HCT116 (cell line): ENCODE measurements around the gene APPBP2. TPM values are rescaled to one million over a fixed set of nuclear protein-coding genes. Genes with fewer than 3 reads are reported as not detected.
"Not testable (repeated sequence)": the region's sequence is repeated elsewhere in the genome, so short reads cannot be mapped to it uniquely, and the experiment has no call there.

ENCODE experiments used
- ATAC-seq: fragments of 200-7000 bp; cut with Tn5 transposase; 2 replicates; pipeline ENCODE4 v1.9.1; 2020; ENCODE audit warnings: mild to moderate bottlenecking, moderate library complexity
- BruUV-seq: library from RNA; stranded (reverse); fragments of 400-500 nt; replicated peaks from 2 replicates; lab custom pipeline; 2021; lab: Mats Ljungman, UMichigan
- CTCF ChIA-PET: fragments of 300-600 bp; sonication (Branson Sonifier 250); formaldehyde crosslinking; loops from one replicate; lab custom pipeline; 2021; ENCODE audit warnings: antibody characterized with exemption; lab: Charles Lee
- POLR2A ChIA-PET: fragments of 300-600, 350-600 bp; sonication (Branson Sonifier 250); formaldehyde crosslinking; loops from one replicate; lab custom pipeline; 2021; ENCODE audit warnings: antibody characterized with exemption; lab: Charles Lee
- RAD21 ChIA-PET, 2 experiments: fragments of 300-600 bp; sonication (Branson Sonifier 250); formaldehyde crosslinking; loops; one replicate each; lab custom pipeline; 2023; ENCODE audit warnings: low total read pairs in 2 of 2; ENCODE audit not compliant: uncharacterized antibody in 2 of 2, unreplicated experiment in 2 of 2, low non-redundant PET in 1 of 2; lab: Charles Lee
- DNase-seq: peaks from one replicate; pipeline ENCODE4 v3.0.0-alpha.2; 2010; ENCODE audit warnings: low read depth, low spot score
- H2AFZ ChIP-seq: fragments of 200-600 bp; shearing (Covaris generic), sonication (generic); 2 replicates; pipeline ENCODE4 v1.6.1; 2017; ENCODE audit warnings: low read depth, mixed run types, mixed read lengths, antibody characterized with exemption, low read length; ENCODE audit not compliant: poor library complexity, severe bottlenecking
- H3K27ac ChIP-seq: 2 replicates; pipeline ENCODE4 v1.5.1; 2012; ENCODE audit warnings: low read depth, low read length
- H3K27me3 ChIP-seq: fragments of 200-600 bp; sonication (generic); 2 replicates; pipeline ENCODE4 v1.6.1; 2016; ENCODE audit warnings: mixed run types, low read length, mixed read lengths; ENCODE audit not compliant: insufficient read depth
- H3K36me3 ChIP-seq, 2 experiments: fragments of 200-500 bp in 1 of 2; fragments of 200-600 bp in 1 of 2; sonication (Bioruptor generic) in 1 of 2; sonication (generic) in 1 of 2; 2 replicates each; pipeline versions ENCODE4 v1.5.1 to v1.6.1; 2014 to 2016; ENCODE audit warnings: low read length in 2 of 2, inconsistent platforms in 1 of 2, mixed read lengths in 1 of 2, mixed run types in 1 of 2; ENCODE audit not compliant: insufficient read depth in 2 of 2, control insufficient read depth in 1 of 2
- H3K4me1 ChIP-seq, 2 experiments: fragments of 200-600 bp in 1 of 2; sonication (generic) in 1 of 2; 2 replicates each; pipeline versions ENCODE4 v1.5.1 to v1.6.1; 2012 to 2017; ENCODE audit warnings: low read length in 2 of 2, inconsistent platforms in 1 of 2, mild to moderate bottlenecking in 1 of 2, mixed read lengths in 1 of 2, mixed run types in 1 of 2, moderate library complexity in 1 of 2; ENCODE audit not compliant: insufficient read depth in 2 of 2, control insufficient read depth in 1 of 2
- H3K4me2 ChIP-seq: fragments of 200-600 bp; sonication (generic); 2 replicates; pipeline ENCODE4 v1.6.1; 2017; ENCODE audit warnings: mixed run types, low read length, mixed read lengths
- H3K4me3 ChIP-seq, 2 experiments: fragments of 200-600 bp in 1 of 2; sonication (generic) in 1 of 2; replicated peaks in 1 of 2; 2 replicates each; pipeline ENCODE4 v1.5.1; 2011 to 2016; ENCODE audit warnings: low read length in 2 of 2, control low read depth in 1 of 2, low read depth in 1 of 2, mild to moderate bottlenecking in 1 of 2, mixed read lengths in 1 of 2, mixed run types in 1 of 2
- H3K79me2 ChIP-seq: fragments of 200-600 bp; sonication (generic); 2 replicates; pipeline ENCODE4 v1.6.1; 2017; ENCODE audit warnings: mild to moderate bottlenecking, mixed run types, low read length, moderate library complexity, mixed read lengths; ENCODE audit not compliant: insufficient read depth
- H3K9ac ChIP-seq: fragments of 200-600 bp; sonication (generic); 2 replicates; pipeline ENCODE4 v1.6.1; 2016; ENCODE audit warnings: low read length, mixed read lengths
- H3K9me2 ChIP-seq: fragments of 200-600 bp; sonication (generic), shearing (Covaris generic); 2 replicates; pipeline ENCODE4 v1.6.1; 2017; ENCODE audit warnings: mixed run types, mild to moderate bottlenecking, moderate library complexity; ENCODE audit not compliant: insufficient read depth
- H3K9me3 ChIP-seq, 2 experiments: fragments of 200-500 bp in 1 of 2; fragments of 200-600 bp in 1 of 2; sonication (Bioruptor generic) in 1 of 2; sonication (generic) in 1 of 2; 2 replicates each; pipeline ENCODE4 v1.6.1; 2014 to 2017; ENCODE audit warnings: low read length in 2 of 2, mixed read lengths in 2 of 2, inconsistent platforms in 1 of 2, low read depth in 1 of 2, mild to moderate bottlenecking in 1 of 2, mixed run types in 1 of 2, moderate library complexity in 1 of 2; ENCODE audit not compliant: control insufficient read depth in 1 of 2, insufficient read depth in 1 of 2
- H4K20me1 ChIP-seq: fragments of 200-600 bp; sonication (generic), shearing (Covaris generic); 2 replicates; pipeline ENCODE4 v1.6.1; 2017; ENCODE audit warnings: mixed run types, mild to moderate bottlenecking, moderate library complexity; ENCODE audit not compliant: insufficient read depth
- CTCF ChIP-seq, 3 experiments: fragments of 200-600 bp in 1 of 3; sonication (generic) in 1 of 3; IDR thresholded peaks in 2 of 3; conservative IDR thresholded peaks in 1 of 3; 2 replicates each; pipeline ENCODE4 v1.5.1; 2012 to 2017; ENCODE audit warnings: low read depth in 2 of 3, low read length in 2 of 3, antibody characterized with exemption in 1 of 3, borderline replicate concordance in 1 of 3, control low read depth in 1 of 3, mild to moderate bottlenecking in 1 of 3, mixed read lengths in 1 of 3, mixed run types in 1 of 3, moderate library complexity in 1 of 3; ENCODE audit not compliant: insufficient read depth in 1 of 3
- YY1 ChIP-seq: IDR thresholded peaks from 2 replicates; pipeline ENCODE4 v1.6.1; 2011; ENCODE audit warnings: low read length, low read depth, moderate library complexity, mild to moderate bottlenecking; ENCODE audit not compliant: insufficient replicate concordance; ENCODE audit errors: extremely low read depth
- intact Hi-C: fragments of 100-400 bp; cut with micrococcal nuclease; formaldehyde crosslinking; loops from 2 replicates; pipeline ENCODE4 v1.10.0; 2022
- total RNA-seq: library from RNA; stranded (reverse); gene quantifications from one replicate; pipeline ENCODE4 v1.2.1, GENCODE V29; 2021; ENCODE audit not compliant: unreplicated experiment

The APPBP2 gene
- total RNA-seq, 1 experiment from 2014 or later, result 35.8 TPM

GRCh38 chr17:60421273-60422161 is 104.5 kb downstream of the APPBP2 start:
- DNase-seq, result no peak
- Histone ChIP-seq H3K9me2 (no peaks in the 10 kb centered on the region), H3K9ac (no peak overlapping the region), H3K4me2 (no peak overlapping the region), H3K27ac (no peak overlapping the region), H3K4me1 (no peaks in the 10 kb centered on the region), H3K4me3 (no peak overlapping the region), H4K20me1 (no peaks in the 10 kb centered on the region), H3K36me3 (no peaks in the 10 kb centered on the region), H3K9me3 (no peaks in the 10 kb centered on the region), H3K79me2 (no peaks in the 10 kb centered on the region), H2AFZ (peak overlapping the region; percentile 14), H3K27me3 (no peaks in the 10 kb centered on the region)
- no peak for TF ChIP-seq YY1
- 0 out of 6 replicates have a peak, but pooled peaks of 2 of the 3 experiments have one; percentile 6 to 7 for TF ChIP-seq CTCF (IDR thresholded peaks at IDR 0.05 in 2 of 3, conservative IDR thresholded peaks at IDR 0.05 in 1 of 3; ENCODE audit: borderline replicate concordance in 1 of 3, insufficient read depth in 1 of 3, low read depth in 2 of 3, low read length in 2 of 3)
- CTCF ChIA-PET, result no interaction called here
- RAD21 ChIA-PET, result no interaction called here
- no TSS peak for BruUV-seq
- intact Hi-C loops, result no loop called here
- POLR2A ChIA-PET, result no interaction called here
- ATAC-seq, result peak; percentile 54

- H3K27me3 ChIP-seq, H3K9me3 ChIP-seq, H3K4me1 ChIP-seq, H4K20me1 ChIP-seq, H2AFZ ChIP-seq, H3K9ac ChIP-seq, CTCF ChIA-PET, H3K27ac ChIP-seq, H3K4me2 ChIP-seq, RAD21 ChIA-PET, H3K4me3 ChIP-seq, H3K79me2 ChIP-seq, H3K36me3 ChIP-seq, ATAC-seq, H3K9me2 ChIP-seq, BruUV-seq, POLR2A ChIA-PET, intact Hi-C loops, DNase-seq: not testable (repeated sequence)
Measured at GRCh38 chr17:60419875-60420274, 106.2 kb downstream of the APPBP2 start.

GRCh38 chr17:60419003-60419402 is 107.0 kb downstream of the APPBP2 start:
- H4K20me1 ChIP-seq, POLR2A ChIA-PET, intact Hi-C loops, DNase-seq, H3K9me3 ChIP-seq, H3K79me2 ChIP-seq, H3K9ac ChIP-seq, H3K9me2 ChIP-seq, H3K36me3 ChIP-seq, H3K4me1 ChIP-seq, H3K27me3 ChIP-seq, ATAC-seq, CTCF ChIA-PET, H2AFZ ChIP-seq, H3K4me3 ChIP-seq, RAD21 ChIA-PET, H3K4me2 ChIP-seq, H3K27ac ChIP-seq, BruUV-seq: not testable (repeated sequence)
